ENCODE results near the gene GPR152.

GPR152 gene

GRCh38 chr11:67423466-67423865, 29.1 kb downstream of the GPR152 start:
- no peak for DNase-seq

- DNase-seq, result no peak
These were observed 29.6 kb downstream of the GPR152 start for GRCh38 chr11:67422891-67423290.

DNA sequence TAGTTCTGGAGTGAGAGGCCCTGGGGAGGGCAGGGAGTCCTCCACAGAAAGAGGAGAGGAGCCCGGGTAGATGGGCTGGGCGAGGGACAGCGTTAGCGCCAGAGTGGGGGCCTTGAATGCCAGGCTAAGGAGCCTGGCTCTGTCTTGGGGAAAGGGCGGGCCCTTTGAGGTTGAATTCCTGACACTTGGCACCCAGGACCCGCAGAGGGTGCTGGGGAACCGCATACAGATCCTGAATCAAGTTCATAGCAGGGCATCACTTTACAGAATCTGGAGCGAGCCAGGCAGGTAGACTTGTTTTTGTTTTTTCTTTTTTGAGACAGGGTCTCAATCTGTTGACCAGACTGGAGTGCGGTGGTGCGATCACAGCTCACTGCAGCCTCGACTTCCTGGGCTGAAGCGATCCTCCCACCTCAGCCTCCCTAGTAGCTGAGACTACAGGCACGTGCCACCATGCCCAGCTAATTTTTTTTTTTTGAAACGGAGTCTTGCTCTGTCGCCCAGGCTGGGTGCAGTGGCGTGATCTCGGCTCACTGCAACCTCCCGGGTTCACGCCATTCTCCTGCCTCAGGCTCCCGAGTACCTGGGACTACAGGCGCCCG, 31.0 kb downstream of the GPR152 start:
- DNase-seq, result no peak

GRCh38 chr11:67420646-67421429, 31.7 kb downstream of the GPR152 start:
- peak; percentile 99 for DNase-seq

DNA sequence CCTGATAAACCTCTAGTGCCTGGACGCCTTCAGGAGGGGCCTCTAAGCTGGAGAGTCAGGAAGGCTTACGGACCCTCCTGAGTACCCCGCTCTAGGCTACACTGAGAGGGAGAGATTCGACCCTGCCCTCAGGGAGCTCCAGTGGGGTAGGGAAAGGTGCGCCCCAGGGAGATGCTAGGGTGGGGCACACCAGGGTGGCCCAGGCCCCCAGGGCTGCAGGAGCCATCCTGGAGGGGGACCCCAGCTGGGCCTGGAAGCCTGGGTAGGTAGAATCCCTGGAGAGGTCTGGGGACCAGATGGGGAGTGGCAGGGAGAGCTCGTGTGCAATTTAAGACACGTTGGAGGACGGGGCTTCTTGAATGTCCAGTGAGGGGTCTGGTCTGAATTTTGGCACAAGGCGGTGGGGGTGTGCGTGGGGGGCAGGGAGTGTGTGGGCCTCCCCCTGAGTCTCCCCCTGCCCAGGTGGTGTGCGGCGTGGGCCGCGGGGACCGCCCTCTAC, 32.3 kb downstream of the GPR152 start:
- DNase-seq, result no peak

DNA sequence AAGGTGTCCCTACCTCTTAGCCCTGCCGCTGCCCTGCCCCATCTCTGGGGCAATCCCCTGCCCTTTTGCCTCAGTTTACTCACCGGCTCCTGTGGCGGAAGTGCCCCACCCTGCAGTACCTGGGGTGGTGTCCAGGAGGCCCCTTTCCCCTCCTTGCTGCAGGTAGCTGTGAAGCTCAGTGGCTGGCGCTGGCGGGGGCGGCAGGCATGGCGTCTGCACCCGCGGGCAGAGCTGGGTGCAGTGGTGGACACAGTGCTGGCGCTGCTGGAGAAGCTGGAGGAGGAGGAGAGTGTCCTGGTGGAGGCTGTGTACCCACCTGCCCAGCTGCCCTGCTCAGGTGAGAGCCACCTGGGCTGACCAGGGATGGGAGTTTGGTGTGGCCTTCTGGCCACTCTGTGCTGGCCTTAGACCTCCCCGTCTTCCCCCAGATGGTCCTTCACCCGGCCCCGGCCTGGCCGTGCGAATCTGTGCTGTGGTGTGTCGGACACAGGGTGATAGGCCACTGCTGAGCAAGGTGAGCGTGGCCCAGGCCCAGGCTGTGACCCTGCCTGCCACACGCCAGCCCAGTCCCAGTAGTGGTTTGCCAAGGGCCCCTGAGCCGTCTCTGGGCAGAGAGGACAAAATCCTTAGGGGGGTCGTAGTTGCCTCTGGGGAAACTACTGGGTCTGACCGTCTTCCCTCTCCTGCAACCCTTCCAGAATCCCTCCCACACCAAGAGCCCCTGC, 33.0 kb downstream of the GPR152 start:
- no peak for DNase-seq

DNA sequence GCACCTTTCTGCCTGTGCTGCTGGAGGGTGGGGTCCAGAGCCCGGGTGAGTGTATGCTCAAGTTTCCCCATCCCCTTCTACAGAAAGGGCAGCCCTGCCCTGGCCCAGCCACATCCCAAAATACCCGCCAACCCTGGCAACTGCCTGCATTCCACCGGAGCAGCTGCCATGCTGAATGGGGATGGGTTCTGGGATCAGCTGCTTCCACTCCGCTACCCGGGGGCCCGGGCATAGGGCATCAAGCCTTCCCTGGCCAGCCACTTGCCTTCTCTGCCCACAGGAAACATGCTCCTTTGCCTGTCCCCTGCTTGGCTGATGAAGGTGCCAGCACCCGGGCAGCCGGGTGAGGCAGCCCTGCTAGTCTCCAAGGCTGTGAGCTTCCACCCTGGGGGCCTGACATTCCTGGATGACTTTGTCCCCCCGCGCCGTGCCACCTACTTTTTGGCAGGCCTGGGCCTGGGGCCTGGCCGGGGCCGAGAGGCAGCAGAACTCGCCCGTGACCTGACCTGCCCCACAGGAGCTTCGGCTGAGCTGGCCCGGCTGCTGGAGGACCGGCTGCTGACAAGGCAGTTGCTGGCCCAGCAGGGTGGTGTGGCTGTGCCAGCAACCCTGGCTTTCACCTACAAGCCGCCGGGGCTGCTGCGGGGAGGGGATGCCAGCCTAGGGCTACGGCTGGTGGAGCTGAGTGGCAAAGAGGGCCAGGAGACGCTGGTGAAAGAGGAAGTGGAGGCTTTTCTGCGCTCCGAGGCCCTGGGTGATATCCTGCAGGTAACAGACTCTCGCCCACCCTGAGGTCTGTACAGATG, 33.9 kb downstream of the GPR152 start:
- peak; percentile 41 for DNase-seq

DNA sequence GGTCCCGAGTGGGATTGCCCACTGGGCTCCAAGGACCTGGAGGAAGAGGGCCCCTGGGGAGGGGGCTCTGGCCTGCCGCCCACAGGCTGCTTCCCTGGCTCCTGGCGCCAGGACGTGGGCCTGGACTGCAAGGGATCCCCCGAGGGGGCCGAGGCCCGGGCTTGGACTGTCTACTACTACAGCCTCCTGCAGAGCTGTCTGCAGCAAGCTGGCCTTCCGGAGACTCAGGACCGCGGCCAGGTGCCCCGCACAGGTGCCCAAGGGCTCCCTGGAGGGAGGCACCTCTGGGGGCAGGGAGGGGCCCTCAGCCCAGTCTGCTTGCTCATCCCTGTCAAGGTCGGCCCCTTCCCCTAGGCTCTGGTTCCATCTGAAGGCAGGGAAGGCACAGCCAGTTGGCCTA, 35.1 kb downstream of the GPR152 start:
- no peak for DNase-seq

DNA sequence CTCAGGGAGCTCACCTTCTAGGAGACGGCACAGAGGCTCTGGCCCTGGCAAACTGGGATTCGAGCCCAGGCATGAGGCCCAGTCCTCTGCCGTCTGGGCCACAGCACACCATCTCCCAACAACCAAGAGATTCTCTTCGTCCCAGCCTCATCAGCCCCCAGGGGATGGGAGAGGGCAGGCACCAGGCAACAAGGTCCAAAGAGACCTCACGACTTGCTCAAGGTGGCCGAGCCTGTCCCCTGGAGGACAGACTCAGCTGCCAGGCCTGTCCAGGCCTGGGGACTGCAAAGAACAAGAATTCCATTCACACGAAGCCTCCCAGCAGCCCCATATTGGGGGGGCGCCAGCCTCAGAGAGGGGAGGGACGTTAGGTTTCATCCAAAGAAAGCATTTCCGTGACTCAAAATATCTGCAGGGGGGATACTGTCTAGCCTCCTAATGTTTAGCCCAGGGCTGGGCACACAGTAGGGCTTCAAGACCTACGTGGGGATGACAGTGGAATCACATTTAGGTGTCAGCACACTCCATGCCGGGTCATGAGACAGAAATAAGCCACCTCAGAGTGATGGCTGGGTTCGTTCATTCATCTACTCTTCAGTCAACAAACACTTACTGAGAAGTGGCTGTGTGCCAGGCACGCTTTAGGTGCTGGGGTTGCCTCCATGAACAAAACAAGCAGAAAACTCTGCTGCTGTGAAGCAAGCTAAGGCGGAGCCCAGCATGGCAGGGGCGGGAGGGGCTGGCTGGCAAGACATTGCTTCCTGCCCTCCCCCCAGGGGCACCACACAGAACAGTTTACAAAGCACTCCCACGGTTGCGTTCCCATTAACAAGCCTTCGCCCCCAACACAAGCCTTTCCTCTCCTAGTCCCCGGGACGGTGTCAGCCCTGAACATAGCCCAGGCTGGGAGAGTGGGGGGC, 35.9 kb downstream of the GPR152 start:
- DNase-seq, result peak; percentile 58

DNA sequence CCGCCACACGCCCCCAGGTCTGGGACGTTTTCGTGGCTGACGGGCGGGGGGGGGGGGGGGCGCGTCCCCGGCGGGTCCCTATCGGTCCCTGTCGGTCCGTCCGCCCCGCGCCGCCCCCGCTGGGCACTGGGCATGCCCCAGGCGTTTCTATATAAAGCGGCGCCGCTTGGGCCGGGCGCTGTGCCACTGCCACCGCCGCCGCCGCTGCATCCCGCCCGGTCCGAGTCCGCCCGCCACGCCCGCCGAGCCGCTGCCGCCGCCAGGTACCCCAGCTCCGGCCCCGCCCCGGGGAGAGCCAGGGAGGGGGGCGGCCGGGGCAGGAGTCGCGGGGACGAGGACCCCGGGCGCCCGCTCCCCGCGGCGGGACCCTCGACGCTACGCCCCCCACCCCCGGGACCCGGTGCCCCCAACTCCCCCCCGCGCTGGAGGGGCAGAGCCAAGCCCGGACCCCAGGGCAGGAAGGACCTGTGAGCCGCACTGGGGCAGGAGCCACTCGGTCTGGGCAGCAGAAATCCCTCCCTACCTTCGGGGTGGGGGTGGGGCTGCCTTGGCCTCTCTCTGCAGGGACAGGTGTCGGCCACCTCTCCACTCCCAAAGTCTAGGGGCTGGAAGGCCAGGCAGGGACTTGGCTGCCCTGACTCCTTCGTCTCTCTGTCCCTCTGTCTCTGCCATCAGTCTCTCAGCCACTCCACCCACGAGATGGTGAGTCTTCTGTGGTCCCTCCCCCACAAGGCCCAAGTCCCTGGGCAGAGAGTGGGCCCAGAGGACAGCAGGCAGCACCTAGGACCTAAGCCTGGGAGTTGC, 36.8 kb downstream of the GPR152 start, which contains the start of gene CARNS1:
CARNS1 (plus strand) TSS at position 178 of the 804 bp plus-strand sequence; CDS start at position 700, 522 bp downstream.
- DNase-seq, result peak; percentile 41

DNA sequence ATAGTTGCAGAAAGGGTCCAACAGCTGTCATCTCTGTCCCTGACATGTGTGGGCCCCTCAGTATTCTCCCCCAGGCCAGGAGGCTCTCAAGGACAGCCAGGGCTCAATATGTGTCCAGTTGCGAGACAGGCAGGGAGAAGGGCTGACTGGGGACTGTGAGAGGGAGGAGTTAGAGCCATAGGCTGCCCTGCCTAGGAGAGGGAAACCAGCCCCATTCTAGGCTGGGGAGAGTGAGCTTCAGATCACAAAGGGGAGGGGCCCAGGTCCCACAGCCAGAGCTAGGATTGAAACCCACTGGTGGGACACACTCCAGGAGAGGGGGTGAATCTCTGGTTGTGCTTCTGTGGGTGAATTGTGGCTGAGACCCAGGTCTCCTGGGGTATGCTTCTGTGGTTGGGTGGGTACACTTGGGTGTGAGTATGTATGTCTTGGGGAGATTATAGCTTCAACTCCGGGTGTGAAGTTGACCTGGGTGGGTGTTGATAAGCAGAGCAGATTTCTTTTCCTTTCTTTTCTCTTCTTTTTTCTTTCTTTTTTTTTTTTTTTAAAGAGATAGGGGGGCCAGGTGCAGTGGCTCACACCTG, 39.2 kb downstream of the GPR152 start:
- no peak for DNase-seq

DNA sequence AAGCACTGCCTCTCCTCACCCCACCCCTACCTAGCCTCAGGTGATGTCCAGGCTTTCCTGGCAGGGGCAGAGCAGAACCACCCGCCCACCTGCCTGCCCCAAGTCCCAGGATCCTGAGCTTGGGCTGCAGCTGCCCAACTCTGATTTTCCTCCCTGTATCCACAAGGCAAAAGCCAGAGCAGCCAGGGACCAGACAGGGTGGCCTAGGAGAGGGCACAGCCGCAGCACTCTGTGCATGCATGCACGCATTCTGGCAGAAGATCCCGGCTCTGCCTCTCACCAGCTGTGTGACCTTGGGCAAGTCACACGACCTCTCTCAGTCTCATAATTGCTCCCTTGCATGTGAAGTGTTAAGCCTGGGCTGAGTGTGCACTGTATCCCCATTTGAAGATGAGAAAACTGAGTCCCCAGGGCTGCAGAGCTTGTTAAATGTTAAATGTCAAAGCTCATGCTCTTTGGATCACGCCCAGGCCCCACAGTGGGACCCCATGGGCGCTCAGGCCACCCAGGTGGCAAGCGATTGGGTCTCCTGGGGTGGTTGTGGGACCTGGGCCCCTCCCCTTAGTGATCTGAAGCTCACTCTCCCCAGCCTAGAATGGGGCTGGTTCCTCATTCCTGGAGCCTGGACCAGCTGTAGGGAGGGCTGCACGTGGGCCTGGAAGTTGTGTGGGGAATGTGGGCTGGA, 39.9 kb downstream of the GPR152 start:
- no peak for DNase-seq

GRCh38 chr11:67411785-67412152, 40.8 kb downstream of the GPR152 start:
- no peak for DNase-seq

- DNase-seq, result no peak
These were observed 41.3 kb downstream of the GPR152 start for GRCh38 chr11:67410984-67411784.

DNA sequence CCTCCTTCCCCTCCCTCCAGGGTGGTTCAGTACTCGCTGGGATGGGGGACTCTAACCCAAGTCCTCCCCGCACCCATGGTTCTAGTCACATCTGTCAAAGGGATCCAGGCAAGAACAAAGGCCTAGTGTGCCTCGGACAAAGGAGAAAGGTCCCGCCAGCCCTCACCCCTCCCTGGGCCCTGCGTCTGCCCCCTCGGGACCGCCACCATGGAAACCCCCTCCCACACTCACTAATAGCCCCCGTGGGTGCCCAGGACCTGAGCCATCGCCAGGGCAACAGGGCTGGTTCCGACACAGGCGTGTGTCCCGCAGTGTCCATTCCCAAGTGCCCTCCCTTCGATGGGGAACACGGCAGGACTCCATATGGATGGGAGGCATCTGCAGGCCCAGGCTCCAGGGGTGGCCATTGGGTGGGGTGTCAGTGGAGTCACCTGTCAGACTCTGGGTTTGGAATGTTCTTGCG, 42.1 kb downstream of the GPR152 start:
- no peak for DNase-seq

GRCh38 chr11:67409781-67410368, 42.7 kb downstream of the GPR152 start:
- DNase-seq, result no peak

DNA sequence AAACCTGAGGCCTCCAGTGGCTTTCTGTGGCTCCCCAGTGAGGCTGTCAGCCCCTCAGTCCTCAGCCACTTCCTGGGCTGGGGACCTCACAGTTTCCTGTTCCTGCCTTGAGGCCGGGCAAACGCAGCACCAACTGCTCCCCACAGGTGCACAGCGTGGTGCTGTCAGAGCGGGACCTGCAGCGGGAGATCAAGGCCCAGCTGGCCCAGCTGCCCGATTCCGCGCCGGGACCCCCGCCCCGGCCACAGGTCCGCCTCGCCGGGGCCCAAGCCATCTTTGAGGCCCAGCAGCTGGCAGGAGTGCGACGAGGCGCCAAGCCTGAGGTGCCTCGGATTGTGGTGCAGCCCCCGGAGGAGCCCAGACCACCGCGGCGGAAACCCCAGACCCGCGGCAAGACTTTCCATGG, 43.3 kb downstream of the GPR152 start:
- peak; percentile 81 for DNase-seq

GRCh38 chr11:67408437-67409200, 43.9 kb downstream of the GPR152 start:
- peak; percentile 45 for DNase-seq

Measured in stimulated activated CD4-positive, alpha-beta T cell treated with anti-CD3 and anti-CD28 coated beads, Interleukin-15, amount 100 ng/mL, for 24 hours (primary cell).